ENCODE results near the gene HPS4. TPM values are rescaled to one million over a fixed set of nuclear protein-coding genes. Genes with fewer than 3 reads are reported as not detected.

The HPS4 gene
- total and polyA plus RNA-seq, 2 donors, result 15.9 to 33.3 TPM

- H3K4me1 ChIP-seq (ENCODE audit: insufficient read depth), result no peaks in the 10 kb centered on the region
- H3K4me3 ChIP-seq (ENCODE audit: low read depth, low read length), result no peak overlapping the region
- H3K27ac ChIP-seq (ENCODE audit: low read depth), result no peak overlapping the region
- no peaks in the 10 kb centered on the region for H3K36me3 ChIP-seq (ENCODE audit: insufficient read depth)
- no peak for DNase-seq (ENCODE audit: extremely low spot score)
- WGBS, result 88% methylated on average over 14 of the region's 14 CpGs
These were observed 45.7 kb downstream of the HPS4 start for GRCh38 chr22:26437694-26438392.

DNA sequence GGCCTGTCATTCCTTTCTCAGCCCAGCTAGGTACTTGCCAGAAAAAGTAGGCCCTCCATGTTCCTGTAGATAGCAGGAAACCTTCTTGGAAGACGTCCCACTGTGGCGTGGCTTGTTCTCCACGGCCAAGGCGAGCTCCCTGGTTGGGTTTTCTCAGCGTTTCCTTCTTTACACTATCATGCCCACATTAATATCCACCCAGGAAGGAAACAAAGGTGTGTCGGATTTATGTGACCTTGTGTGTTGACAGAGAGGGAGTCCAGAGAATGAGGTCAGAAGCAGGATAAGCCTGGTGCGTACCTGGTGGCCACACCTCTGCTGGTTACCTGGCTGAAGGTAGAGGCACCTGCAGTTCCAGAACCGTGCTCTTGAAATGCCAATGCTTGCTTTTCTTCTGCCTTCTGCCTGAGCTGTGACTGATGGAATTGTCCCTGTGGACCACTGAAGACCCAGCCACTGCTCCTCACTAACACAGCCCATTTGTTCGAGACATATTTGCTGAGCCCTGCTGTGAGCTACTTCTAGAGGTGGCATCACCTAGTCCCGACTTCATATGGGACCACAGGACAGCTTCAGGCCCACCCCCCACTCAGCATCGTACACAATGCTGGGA, 46.6 kb downstream of the HPS4 start:
- DNase-seq (ENCODE audit: extremely low spot score), result no peak
- Histone ChIP-seq H3K27ac (ENCODE audit: low read depth) (no peak overlapping the region), H3K36me3 (ENCODE audit: insufficient read depth) (no peaks in the 10 kb centered on the region), H3K4me1 (ENCODE audit: insufficient read depth) (no peaks in the 10 kb centered on the region), H3K4me3 (ENCODE audit: low read depth, low read length) (no peak overlapping the region)
- WGBS, result 74% methylated on average over 11 of the region's 11 CpGs

DNA sequence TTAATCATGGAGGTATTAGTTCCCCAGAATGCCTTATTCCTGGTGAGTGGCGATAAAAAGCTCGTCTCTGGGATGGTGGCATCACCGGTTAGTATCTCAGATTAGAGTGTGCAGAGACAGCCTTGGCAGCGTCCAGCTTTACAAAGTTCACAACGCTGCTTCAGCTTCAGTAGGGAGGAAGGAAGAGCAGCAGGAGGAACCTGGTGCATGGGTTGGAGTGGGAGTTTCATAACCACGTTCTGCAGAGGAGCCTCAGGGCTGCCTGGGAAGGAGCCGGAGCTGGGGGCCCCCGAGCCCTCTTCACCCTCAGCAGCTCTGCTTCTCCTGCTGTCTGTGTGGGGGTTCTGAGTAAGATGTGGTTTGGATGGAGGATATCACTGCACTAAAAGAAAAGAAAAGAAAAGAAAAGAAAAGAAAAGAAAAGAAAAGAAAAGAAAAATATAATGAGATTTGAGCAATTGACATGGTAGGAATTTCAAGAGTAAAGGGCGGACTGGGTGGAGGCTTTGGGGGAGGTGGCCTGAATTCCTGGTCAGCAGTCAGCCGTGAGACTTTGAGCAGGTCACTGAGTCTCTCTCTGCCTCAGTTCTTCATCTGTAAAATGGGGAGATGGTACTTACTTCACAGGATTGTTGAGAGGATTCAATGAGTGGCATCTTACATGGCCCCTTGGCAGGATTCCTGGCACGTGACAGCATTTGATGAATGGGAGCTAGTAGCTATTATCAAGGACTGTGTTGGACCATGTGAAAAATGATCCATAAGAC, 48.1 kb downstream of the HPS4 start:
- H3K4me3 ChIP-seq (ENCODE audit: low read depth, low read length), result no peak overlapping the region
- whole genome bisulfite sequencing, result 68% methylated on average over 11 of the region's 11 CpGs
- no peaks in the 10 kb centered on the region for H3K36me3 ChIP-seq (ENCODE audit: insufficient read depth)
- H3K27ac ChIP-seq (ENCODE audit: low read depth), result no peak overlapping the region
- no peaks in the 10 kb centered on the region for H3K4me1 ChIP-seq (ENCODE audit: insufficient read depth)
- no peak for DNase-seq (ENCODE audit: extremely low spot score)

DNA sequence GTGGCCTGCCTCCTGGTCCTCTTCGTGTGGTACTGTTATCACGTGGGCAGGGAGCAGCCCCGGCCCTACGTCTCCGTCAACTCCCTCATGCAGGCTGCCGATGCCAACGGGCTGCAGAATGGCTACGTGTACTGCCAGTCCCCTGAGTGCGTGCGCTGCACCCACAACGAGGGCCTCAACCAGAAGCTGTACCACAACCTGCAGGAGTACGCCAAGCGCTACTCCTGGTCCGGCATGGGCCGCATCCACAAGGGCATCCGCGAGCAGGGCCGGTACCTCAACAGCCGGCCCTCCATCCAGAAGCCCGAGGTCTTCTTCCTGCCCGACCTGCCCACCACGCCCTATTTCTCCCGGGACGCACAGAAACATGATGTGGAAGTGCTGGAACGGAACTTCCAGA, 49.8 kb downstream of the HPS4 start:
- no peak for DNase-seq (ENCODE audit: extremely low spot score)
- Histone ChIP-seq H3K4me3 (ENCODE audit: low read depth, low read length) (no peak overlapping the region), H3K36me3 (ENCODE audit: insufficient read depth) (no peaks in the 10 kb centered on the region), H3K27ac (ENCODE audit: low read depth) (no peak overlapping the region), H3K4me1 (ENCODE audit: insufficient read depth) (no peaks in the 10 kb centered on the region)
- WGBS, result 94% methylated on average over 25 of the region's 25 CpGs

DNA sequence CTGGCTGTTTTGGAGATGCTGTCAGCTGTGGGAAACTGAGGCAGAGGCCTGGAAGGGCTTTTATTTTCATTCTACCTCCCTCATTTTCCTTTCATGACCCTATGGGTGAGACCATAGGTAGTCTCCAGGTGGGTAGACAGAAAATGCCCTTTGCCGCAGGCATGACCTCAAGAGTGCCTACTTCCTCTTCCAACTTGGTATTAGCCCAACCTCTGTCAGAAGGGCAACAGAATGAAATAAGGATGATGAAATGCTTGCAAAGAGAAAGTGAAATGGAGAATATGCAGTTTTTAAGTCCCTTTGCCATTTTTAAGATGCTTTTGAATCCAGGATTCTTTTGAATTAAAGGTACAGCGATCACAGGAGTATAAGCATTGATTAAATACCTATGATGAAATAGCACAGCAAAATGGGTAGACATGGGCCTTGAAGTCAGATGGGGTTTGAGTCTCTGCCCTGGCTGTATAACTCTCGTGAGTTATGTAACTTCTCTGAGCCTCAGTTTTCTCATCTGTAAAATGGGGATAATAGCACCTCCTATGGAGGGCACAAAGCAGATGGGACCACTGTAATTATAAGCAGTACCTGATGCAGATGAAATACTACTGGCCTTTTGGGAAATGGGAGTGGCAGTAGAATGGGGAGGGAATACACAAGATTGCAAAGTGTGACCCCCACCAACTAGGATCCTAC, 50.8 kb downstream of the HPS4 start:
- no peak for DNase-seq (ENCODE audit: extremely low spot score)
- WGBS, result 89% methylated on average over 3 of the region's 3 CpGs
- Histone ChIP-seq H3K27ac (ENCODE audit: low read depth) (no peak overlapping the region), H3K36me3 (ENCODE audit: insufficient read depth) (no peaks in the 10 kb centered on the region), H3K4me1 (ENCODE audit: insufficient read depth) (no peaks in the 10 kb centered on the region), H3K4me3 (ENCODE audit: low read depth, low read length) (no peak overlapping the region)

- Histone ChIP-seq H3K4me3 (ENCODE audit: low read depth, low read length) (no peak overlapping the region), H3K36me3 (ENCODE audit: insufficient read depth) (no peaks in the 10 kb centered on the region), H3K27ac (ENCODE audit: low read depth) (no peak overlapping the region), H3K4me1 (ENCODE audit: insufficient read depth) (no peaks in the 10 kb centered on the region)
- 92% methylated on average over 13 of the region's 13 CpGs for WGBS
- DNase-seq (ENCODE audit: extremely low spot score), result no peak
These were observed 52.2 kb downstream of the HPS4 start for GRCh38 chr22:26431261-26431995.

DNA sequence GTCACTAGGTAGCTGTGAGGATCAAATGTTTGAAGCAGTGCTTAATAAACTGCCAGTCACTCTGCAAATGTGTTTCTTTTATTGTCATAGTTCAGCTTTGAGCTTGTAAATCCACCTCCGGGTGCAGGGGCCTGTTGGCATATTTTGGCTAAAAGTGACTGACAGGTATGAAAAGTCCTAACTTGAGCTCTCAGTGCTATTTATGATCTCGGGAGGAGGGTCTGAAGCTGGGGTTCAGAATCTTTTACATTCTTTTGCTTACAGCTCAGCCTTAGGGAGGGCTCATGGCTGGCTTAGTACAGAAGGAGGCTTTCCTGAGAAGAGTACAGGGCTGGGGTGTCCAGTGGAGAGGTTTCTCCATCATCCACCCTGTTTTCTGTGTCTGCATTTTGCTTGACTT, 53.0 kb downstream of the HPS4 start:
- Histone ChIP-seq H3K4me3 (ENCODE audit: low read depth, low read length) (no peak overlapping the region), H3K27ac (ENCODE audit: low read depth) (no peak overlapping the region), H3K36me3 (ENCODE audit: insufficient read depth) (no peaks in the 10 kb centered on the region), H3K4me1 (ENCODE audit: insufficient read depth) (no peaks in the 10 kb centered on the region)
- DNase-seq (ENCODE audit: extremely low spot score), result no peak
- 67% methylated on average over 2 of the region's 2 CpGs for WGBS

GRCh38 chr22:26429458-26430286, 53.9 kb downstream of the HPS4 start:
- DNase-seq (ENCODE audit: extremely low spot score), result no peak
- 5% methylated on average over 50 of the region's 50 CpGs for WGBS
- H3K27ac ChIP-seq (ENCODE audit: low read depth), result no peak overlapping the region
- H3K36me3 ChIP-seq (ENCODE audit: insufficient read depth), result no peaks in the 10 kb centered on the region
- peak overlapping the region; percentile 92 for H3K4me3 ChIP-seq (ENCODE audit: low read depth, low read length)
- H3K4me1 ChIP-seq (ENCODE audit: insufficient read depth), result no peaks in the 10 kb centered on the region

GRCh38 chr22:26428515-26429457, 54.8 kb downstream of the HPS4 start, which contains the start of gene ASPHD2:
Gene ASPHD2 (plus strand): TSS chr22:26429260. CDS start chr22:26433616, 4,356 bp downstream.
- no peak within 1 kb of the TSS for H3K27ac ChIP-seq (ENCODE audit: low read depth)
- peak within 1 kb of the TSS; percentile 92 for H3K4me3 ChIP-seq (ENCODE audit: low read depth, low read length)
- H3K36me3 ChIP-seq (ENCODE audit: insufficient read depth), result no peaks in the 10 kb centered on the region
- no peaks in the 10 kb centered on the region for H3K4me1 ChIP-seq (ENCODE audit: insufficient read depth)
- WGBS, result under 1% methylated on average over 96 of the region's 96 CpGs
- peak; percentile 31 for DNase-seq (ENCODE audit: extremely low spot score)

GRCh38 chr22:26426924-26427323, 56.7 kb downstream of the HPS4 start:
- Histone ChIP-seq H3K36me3 (ENCODE audit: insufficient read depth) (no peaks in the 10 kb centered on the region), H3K4me3 (ENCODE audit: low read depth, low read length) (no peak overlapping the region), H3K4me1 (ENCODE audit: insufficient read depth) (no peaks in the 10 kb centered on the region), H3K27ac (ENCODE audit: low read depth) (no peak overlapping the region)
- DNase-seq (ENCODE audit: extremely low spot score), result no peak

DNA sequence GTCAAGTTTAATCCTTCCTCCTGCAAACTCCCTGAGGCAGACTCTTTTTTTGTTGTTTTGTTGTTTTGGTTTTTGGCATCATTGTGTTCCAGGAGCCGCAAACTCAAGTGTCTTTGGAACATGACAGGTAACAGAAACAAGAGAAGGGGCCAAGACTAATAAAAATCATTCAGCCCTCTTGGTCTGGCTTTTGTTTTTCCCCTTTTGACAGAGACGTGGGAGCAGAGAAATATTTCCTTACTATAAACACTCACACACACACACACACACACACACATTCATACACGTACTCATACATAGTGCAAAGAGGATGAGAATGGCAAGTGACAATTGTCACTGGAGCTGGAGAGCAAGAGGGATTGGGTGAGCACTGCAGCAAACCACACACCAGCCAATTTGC, 65.0 kb downstream of the HPS4 start:
- Histone ChIP-seq H3K36me3 (ENCODE audit: insufficient read depth) (no peaks in the 10 kb centered on the region), H3K4me3 (ENCODE audit: low read depth, low read length) (no peak overlapping the region), H3K4me1 (ENCODE audit: insufficient read depth) (no peaks in the 10 kb centered on the region), H3K27ac (ENCODE audit: low read depth) (no peak overlapping the region)
- WGBS, result 18% methylated on average over 3 of the region's 3 CpGs
- DNase-seq (ENCODE audit: extremely low spot score), result no peak

GRCh38 chr22:26417406-26417805, 66.2 kb downstream of the HPS4 start:
- Histone ChIP-seq H3K4me3 (ENCODE audit: low read depth, low read length) (no peak overlapping the region), H3K27ac (ENCODE audit: low read depth) (no peak overlapping the region), H3K4me1 (ENCODE audit: insufficient read depth) (no peaks in the 10 kb centered on the region), H3K36me3 (ENCODE audit: insufficient read depth) (no peaks in the 10 kb centered on the region)
- 84% methylated on average over 3 of the region's 3 CpGs for WGBS
- DNase-seq (ENCODE audit: extremely low spot score), result no peak

Measured in urinary bladder (tissue), 4 donors.